ENCODE results near the gene SCYGR6. TPM values are rescaled to one million over a fixed set of nuclear protein-coding genes. Genes with fewer than 3 reads are reported as not detected.
"Not testable (repeated sequence)": the region's sequence is repeated elsewhere in the genome, so short reads cannot be mapped to it uniquely, and the experiment has no call there.

Gene SCYGR6
- total and polyA plus RNA-seq, 8 donors: not detected

DNA sequence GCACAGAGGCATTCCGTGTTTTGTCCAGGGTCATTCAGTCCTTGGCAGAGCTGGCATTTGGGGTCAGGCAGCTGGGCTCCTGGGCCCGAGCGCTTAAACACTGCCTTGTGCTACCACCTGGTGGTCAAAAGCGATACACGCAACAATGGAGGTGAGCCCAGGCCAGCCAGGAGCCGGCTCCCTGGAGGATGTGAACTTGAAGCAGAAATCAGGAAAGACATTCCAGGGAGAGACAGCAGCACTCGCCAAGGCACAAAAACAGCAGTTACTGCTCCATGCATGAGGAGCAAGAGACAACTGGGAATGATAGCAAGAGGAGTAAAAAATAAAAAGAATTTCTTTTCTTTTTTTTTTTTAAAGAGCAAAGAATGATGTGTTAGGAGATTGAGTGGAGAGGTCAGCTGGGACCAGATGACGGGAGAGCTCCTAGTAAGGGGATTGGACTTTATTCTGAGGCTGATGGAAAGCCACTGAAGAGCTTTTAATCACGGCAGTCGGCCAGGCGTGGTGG is 41.9 kb upstream of the SCYGR6 start:
- Histone ChIP-seq H3K36me3 (no peaks in the 10 kb centered on the region), H3K4me1 (peaks cover 6 to 7% of the 10 kb centered on the region in 2 donors), H3K4me3 (no peak overlapping the region), H3K9me3 (no peaks in the 10 kb centered on the region), H3K27me3 (no peaks in the 10 kb centered on the region), H3K27ac (no peak overlapping the region)
- DNase-seq: peak; percentile 65 to 88 (median 74)
- TF ChIP-seq, protein P1, sequence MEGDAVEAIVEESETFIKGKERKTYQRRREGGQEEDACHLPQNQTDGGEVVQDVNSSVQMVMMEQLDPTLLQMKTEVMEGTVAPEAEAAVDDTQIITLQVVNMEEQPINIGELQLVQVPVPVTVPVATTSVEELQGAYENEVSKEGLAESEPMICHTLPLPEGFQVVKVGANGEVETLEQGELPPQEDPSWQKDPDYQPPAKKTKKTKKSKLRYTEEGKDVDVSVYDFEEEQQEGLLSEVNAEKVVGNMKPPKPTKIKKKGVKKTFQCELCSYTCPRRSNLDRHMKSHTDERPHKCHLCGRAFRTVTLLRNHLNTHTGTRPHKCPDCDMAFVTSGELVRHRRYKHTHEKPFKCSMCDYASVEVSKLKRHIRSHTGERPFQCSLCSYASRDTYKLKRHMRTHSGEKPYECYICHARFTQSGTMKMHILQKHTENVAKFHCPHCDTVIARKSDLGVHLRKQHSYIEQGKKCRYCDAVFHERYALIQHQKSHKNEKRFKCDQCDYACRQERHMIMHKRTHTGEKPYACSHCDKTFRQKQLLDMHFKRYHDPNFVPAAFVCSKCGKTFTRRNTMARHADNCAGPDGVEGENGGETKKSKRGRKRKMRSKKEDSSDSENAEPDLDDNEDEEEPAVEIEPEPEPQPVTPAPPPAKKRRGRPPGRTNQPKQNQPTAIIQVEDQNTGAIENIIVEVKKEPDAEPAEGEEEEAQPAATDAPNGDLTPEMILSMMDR (IDR thresholded peaks at IDR 0.05): peak; percentile 84 to 90
- intact Hi-C loops (cut with DNase I): loop anchor here in 1 of 2 donors (5.0 to 10.0 kb wide), 2 partner anchors 109 to 362 kb away; no protein-coding TSS in a partner anchor
- ATAC-seq: peak; percentile 97

DNA sequence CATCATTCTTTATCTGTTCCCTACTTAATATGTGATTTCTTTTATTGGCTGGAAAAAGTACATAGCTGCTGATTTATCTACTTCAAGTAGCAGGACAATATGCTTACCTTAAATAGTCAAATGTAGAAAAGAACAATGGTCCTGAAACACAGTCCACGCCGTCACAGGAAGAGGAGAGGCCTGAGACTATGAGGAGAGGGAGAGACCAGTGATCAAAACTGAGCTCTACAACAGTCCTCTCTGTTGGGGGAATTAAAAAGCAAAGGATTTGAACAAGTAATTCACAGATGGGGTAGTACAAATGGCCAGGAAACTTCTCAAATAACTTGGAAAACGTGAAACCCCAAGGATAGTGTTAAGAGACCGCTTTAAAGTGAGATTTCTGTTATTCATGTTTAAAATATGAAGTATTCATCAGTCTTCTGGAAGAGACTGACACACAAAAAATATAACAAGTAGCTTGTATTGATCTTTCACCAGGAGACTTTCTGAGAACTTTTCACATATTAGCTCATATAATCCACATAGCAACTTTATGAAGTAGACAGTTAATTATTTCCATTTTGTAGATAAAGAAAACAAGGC is 41.3 kb upstream of the SCYGR6 start:
- intact Hi-C loops (cut with DNase I): loop anchor here in 1 of 2 donors (5.0 to 10.0 kb wide), 2 partner anchors 109 to 361 kb away; no protein-coding TSS in a partner anchor
- H3K9me3 ChIP-seq: no peaks in the 10 kb centered on the region
- TF ChIP-seq, protein P1 (IDR thresholded peaks at IDR 0.05): no peak
- H3K4me3 ChIP-seq: no peak overlapping the region
- H3K27ac ChIP-seq: no peak overlapping the region
- peaks cover 6 to 7% of the 10 kb centered on the region in 2 donors for H3K4me1 ChIP-seq
- ATAC-seq (no peak), DNase-seq (no peak)
- H3K27me3 ChIP-seq: no peaks in the 10 kb centered on the region
- H3K36me3 ChIP-seq: no peaks in the 10 kb centered on the region

DNA sequence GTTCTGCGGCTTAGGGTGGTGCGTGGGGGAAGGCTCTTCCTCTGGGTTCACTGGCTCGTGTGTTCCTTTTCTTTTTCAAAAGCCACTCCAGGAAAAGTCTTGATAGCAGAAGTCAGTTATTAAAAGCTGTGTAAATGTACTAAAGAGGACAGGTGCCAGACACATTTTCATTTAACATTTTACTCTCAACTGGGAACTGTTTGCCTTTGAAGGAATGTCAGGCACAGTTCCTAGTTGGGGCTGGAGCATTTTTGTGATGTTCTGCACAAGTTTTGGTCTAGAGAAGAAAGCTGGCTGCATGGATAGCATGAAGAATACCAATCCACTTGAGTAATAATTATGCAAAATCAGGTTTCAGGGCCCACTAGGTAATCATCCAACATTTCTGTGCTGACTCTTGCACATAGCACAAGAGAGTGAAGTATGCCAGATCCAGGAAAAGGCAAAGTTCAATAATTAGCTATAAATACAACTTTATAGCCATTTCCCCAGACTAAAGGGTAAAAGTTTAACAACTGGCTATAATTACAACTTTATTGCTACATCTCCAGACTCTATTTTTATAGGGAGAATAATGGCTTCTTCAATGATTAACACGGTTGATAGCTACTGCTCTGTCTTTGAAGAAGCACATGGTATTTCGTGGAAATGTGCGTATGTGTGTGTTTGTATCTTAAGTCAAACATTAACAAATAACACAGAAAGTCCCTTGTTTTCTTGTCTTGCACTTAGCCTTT is 37.4 kb upstream of the SCYGR6 start:
- peaks cover 6 to 7% of the 10 kb centered on the region in 2 donors for H3K4me1 ChIP-seq
- no peaks in the 10 kb centered on the region for H3K9me3 ChIP-seq
- DNase-seq (no peak), ATAC-seq (peak; percentile 65)
- TF ChIP-seq, protein P1 (IDR thresholded peaks at IDR 0.05): no peak
- H3K36me3 ChIP-seq: no peaks in the 10 kb centered on the region
- no peaks in the 10 kb centered on the region for H3K27me3 ChIP-seq
- no peak overlapping the region for H3K4me3 ChIP-seq
- intact Hi-C loops (cut with DNase I): loop anchor here in 1 of 2 donors (10.0 kb wide), 1 partner anchor 357 kb away; no protein-coding TSS in a partner anchor
- H3K27ac ChIP-seq: no peak overlapping the region

DNA sequence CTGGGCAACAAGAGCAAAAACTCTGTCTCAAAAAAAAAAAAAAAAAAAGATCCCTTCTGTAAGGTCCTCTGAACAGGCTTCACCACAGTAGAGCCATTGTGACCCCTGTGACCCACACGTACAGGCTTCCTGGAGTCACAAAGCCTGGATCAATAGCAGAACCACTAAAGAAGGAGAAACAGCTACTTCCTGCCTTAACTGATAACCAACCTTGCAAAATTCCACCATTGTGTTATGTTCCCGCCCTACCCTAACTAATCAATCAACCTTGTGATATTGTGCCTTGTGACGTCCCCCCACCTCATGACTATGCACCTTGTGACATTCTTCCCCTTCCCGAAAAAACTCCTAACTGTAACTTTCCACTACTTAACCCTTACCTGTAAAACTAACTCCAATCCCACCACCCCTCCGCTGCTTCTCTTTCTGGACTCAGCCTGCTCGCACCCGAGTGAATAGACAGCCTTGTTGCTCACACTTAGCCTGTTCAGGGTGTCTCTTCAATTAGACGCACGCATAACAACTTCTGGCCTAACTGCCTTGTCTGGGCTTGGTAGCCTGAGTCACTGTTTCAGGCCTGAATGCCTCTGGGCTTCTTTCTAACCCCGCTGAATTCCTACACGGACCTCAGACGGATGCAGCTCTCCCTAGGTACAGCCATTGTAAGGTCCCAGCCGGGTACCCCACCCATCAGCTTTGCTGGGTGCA is 35.0 kb upstream of the SCYGR6 start:
- TF ChIP-seq, protein P1 (IDR thresholded peaks at IDR 0.05): no peak
- no peak overlapping the region for H3K27ac ChIP-seq

DNA sequence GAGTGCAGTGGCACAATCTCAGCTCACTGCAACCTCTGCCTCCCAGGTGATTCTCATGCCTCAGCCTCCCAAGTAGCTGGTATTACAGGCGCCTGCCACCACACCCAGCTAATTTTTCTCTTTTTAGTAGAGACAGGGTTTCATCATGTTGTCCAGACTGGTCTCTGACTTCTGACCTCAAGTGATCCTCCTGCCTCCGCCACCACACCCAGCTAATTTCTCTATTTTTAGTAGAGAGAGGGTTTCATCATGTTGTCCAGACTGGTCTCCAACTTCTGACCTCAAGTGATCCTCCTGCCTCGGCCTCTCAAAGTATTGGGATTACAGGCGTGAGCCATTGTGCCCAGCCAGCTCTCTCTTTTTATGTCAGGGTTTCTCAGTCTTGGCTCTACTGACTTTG is 31.7 kb upstream of the SCYGR6 start:
- H3K27me3 ChIP-seq, ATAC-seq: not testable (repeated sequence)

More for the DNA sequence above, 35.0 kb upstream of the SCYGR6 start:
- no peaks in the 10 kb centered on the region for H3K36me3 ChIP-seq
- no peaks in the 10 kb centered on the region for H3K4me1 ChIP-seq
- H3K9me3 ChIP-seq: no peaks in the 10 kb centered on the region
- ATAC-seq (no peak), DNase-seq (no peak)
- no peaks in the 10 kb centered on the region for H3K27me3 ChIP-seq
- H3K4me3 ChIP-seq: no peak overlapping the region
- intact Hi-C loops (cut with DNase I): loop anchor here in 1 of 2 donors (10.0 kb wide), 1 partner anchor 355 kb away; no protein-coding TSS in a partner anchor

More for the DNA sequence above, 31.7 kb upstream of the SCYGR6 start:
- H3K4me3 ChIP-seq; DNase-seq; H3K27ac ChIP-seq; H3K9me3 ChIP-seq; H3K4me1 ChIP-seq; intact Hi-C loops (cut with DNase I); H3K36me3 ChIP-seq: not testable (repeated sequence)

Measured in left lung (tissue), 10 donors.